A673 (cell line): ENCODE measurements around the gene SLC26A11.

ENCODE experiments used
- CTCF ChIP-seq: fragments of 300-800, 200-600 bp; sonication (generic); conservative IDR thresholded peaks from 2 replicates; pipeline ENCODE4 v1.5.1; 2017; ENCODE audit warnings: low read depth, mild to moderate bottlenecking, antibody characterized with exemption, low read length, moderate library complexity, mixed read lengths
- EZH2 ChIP-seq: fragments of 200-600 bp; sonication (generic); IDR thresholded peaks from 2 replicates; pipeline ENCODE4 v1.6.1; 2017; ENCODE audit warnings: borderline replicate concordance, low read depth, mild to moderate bottlenecking, mixed read lengths, antibody characterized with exemption, low read length; ENCODE audit not compliant: poor library complexity, severe bottlenecking

- TF ChIP-seq CTCF (no peak), EZH2 (no peak)
Measured at GRCh38 chr17:80286638-80286960, 66.4 kb downstream of the SLC26A11 start.
